Activated T-helper 2 cell treated with anti-CD3 and anti-CD28 coated beads, Interferon-gamma antibody, Interleukin-2, Interleukin-4, amounts not matched to agents 10 μg/mL and 5 μg/mL and 100 μg/mL, durations not matched to agents 14 hours and 24 hours and 36 hours (primary cell): Measurements from ENCODE around the gene PKMYT1. TPM values are rescaled to one million over a fixed set of nuclear protein-coding genes. Genes with fewer than 3 reads are reported as not detected.
"Not testable (repeated sequence)": the region's sequence is repeated elsewhere in the genome, so short reads cannot be mapped to it uniquely, and the experiment has no call there.

Source experiments
- DNase-seq: peaks from one replicate; pipeline ENCODE4 v3.0.0; 2021; ENCODE audit warnings: low spot score
- H3K27ac Mint-ChIP-seq: one replicate; pipeline ENCODE4 v1.8.0; 2021; ENCODE audit warnings: mixed read lengths
- H3K27me3 Mint-ChIP-seq: one replicate; pipeline ENCODE4 v1.8.0; 2021; ENCODE audit warnings: low read depth, mixed read lengths
- H3K36me3 Mint-ChIP-seq: one replicate; pipeline ENCODE4 v1.8.0; 2021; ENCODE audit warnings: low read depth, mixed read lengths
- H3K4me1 Mint-ChIP-seq: one replicate; pipeline ENCODE4 v1.8.0; 2021; ENCODE audit warnings: low read depth, mixed read lengths
- H3K4me3 Mint-ChIP-seq: one replicate; pipeline ENCODE4 v1.8.0; 2021; ENCODE audit warnings: low read depth, mild to moderate bottlenecking, moderate library complexity, mixed read lengths
- H3K9me3 Mint-ChIP-seq: one replicate; pipeline ENCODE4 v1.8.0; 2021; ENCODE audit warnings: mixed read lengths
- intact Hi-C: fragments of 100-400 bp; cut with micrococcal nuclease; formaldehyde crosslinking; loops from one replicate; pipeline ENCODE4 v1.15.1; 2023
- total RNA-seq: library from RNA; stranded (reverse); gene quantifications from 2 replicates; pipeline ENCODE4 v1.2.3, GENCODE V29; 2022

The PKMYT1 gene
- total RNA-seq, 1 donor from 2014 or later = 106 TPM

- Mint-ChIP-seq H3K9me3 (no peaks in the 10 kb centered on the region), H3K36me3 (no peaks in the 10 kb centered on the region), H3K27me3 (peaks cover 6% of the 10 kb centered on the region), H3K4me1 (no peaks in the 10 kb centered on the region), H3K27ac (no peak overlapping the region), H3K4me3 (no peak overlapping the region)
- DNase-seq = no peak
- intact Hi-C loops = no loop called here
Observed at GRCh38 chr16:2953706-2954627, 26.3 kb downstream of the PKMYT1 start.

- no peaks in the 10 kb centered on the region for H3K9me3 Mint-ChIP-seq
- no peak for DNase-seq
- H3K4me1 Mint-ChIP-seq = no peaks in the 10 kb centered on the region
- H3K36me3 Mint-ChIP-seq = no peaks in the 10 kb centered on the region
- no peak overlapping the region for H3K27ac Mint-ChIP-seq
- no peak overlapping the region for H3K4me3 Mint-ChIP-seq
- peaks cover 5% of the 10 kb centered on the region for H3K27me3 Mint-ChIP-seq
- intact Hi-C loops = no loop called here
Observed at GRCh38 chr16:2952679-2953078, 27.6 kb downstream of the PKMYT1 start.

GRCh38 chr16:2950773-2951172 lies 29.5 kb downstream of the PKMYT1 start:
- Mint-ChIP-seq H3K4me3 (no peak overlapping the region), H3K27ac (no peak overlapping the region), H3K27me3 (peaks cover 2% of the 10 kb centered on the region), H3K4me1 (no peaks in the 10 kb centered on the region), H3K9me3 (no peaks in the 10 kb centered on the region), H3K36me3 (no peaks in the 10 kb centered on the region)
- DNase-seq = no peak
- intact Hi-C loops = no loop called here

- no peaks in the 10 kb centered on the region for H3K4me1 Mint-ChIP-seq
- no peaks in the 10 kb centered on the region for H3K36me3 Mint-ChIP-seq
- H3K27ac Mint-ChIP-seq = no peak overlapping the region
- H3K9me3 Mint-ChIP-seq = no peaks in the 10 kb centered on the region
- H3K4me3 Mint-ChIP-seq = no peak overlapping the region
- H3K27me3 Mint-ChIP-seq = peaks cover 2% of the 10 kb centered on the region
- no peak for DNase-seq
- intact Hi-C loops = no loop called here
Observed at GRCh38 chr16:2950353-2950724, 29.9 kb downstream of the PKMYT1 start.

GRCh38 chr16:2949705-2950352 lies 30.4 kb downstream of the PKMYT1 start:
- intact Hi-C loops = no loop called here
- no peaks in the 10 kb centered on the region for H3K9me3 Mint-ChIP-seq

GRCh38 chr16:2948807-2949704 lies 31.2 kb downstream of the PKMYT1 start:
- Mint-ChIP-seq H3K27me3 (no peaks in the 10 kb centered on the region), H3K4me3 (no peak overlapping the region), H3K27ac (no peak overlapping the region), H3K36me3 (no peaks in the 10 kb centered on the region), H3K9me3 (no peaks in the 10 kb centered on the region), H3K4me1 (no peaks in the 10 kb centered on the region)
- intact Hi-C loops = no loop called here
- no peak for DNase-seq

More at GRCh38 chr16:2949705-2950352, 30.4 kb downstream of the PKMYT1 start:
- Mint-ChIP-seq H3K4me3 (no peak overlapping the region), H3K36me3 (no peaks in the 10 kb centered on the region), H3K27ac (no peak overlapping the region), H3K4me1 (no peaks in the 10 kb centered on the region), H3K27me3 (peaks cover 2% of the 10 kb centered on the region)
- no peak for DNase-seq

GRCh38 chr16:2946649-2947048 lies 33.6 kb downstream of the PKMYT1 start:
- Mint-ChIP-seq H3K9me3 (no peaks in the 10 kb centered on the region), H3K4me1 (no peaks in the 10 kb centered on the region), H3K4me3 (no peak overlapping the region), H3K27ac (no peak overlapping the region), H3K36me3 (peaks cover 6% of the 10 kb centered on the region), H3K27me3 (no peaks in the 10 kb centered on the region)
- DNase-seq = no peak
- intact Hi-C loops = no loop called here

- H3K4me1 Mint-ChIP-seq, intact Hi-C loops, DNase-seq, H3K4me3 Mint-ChIP-seq, H3K27ac Mint-ChIP-seq, H3K9me3 Mint-ChIP-seq, H3K27me3 Mint-ChIP-seq: not testable (repeated sequence)
- peaks cover 16% of the 10 kb centered on the region for H3K36me3 Mint-ChIP-seq
Observed at GRCh38 chr16:2943716-2944115, 36.5 kb downstream of the PKMYT1 start.

- H3K4me1 Mint-ChIP-seq = no peaks in the 10 kb centered on the region
Observed at GRCh38 chr16:2942045-2942444, 38.2 kb downstream of the PKMYT1 start.

GRCh38 chr16:2939968-2940367 lies 40.3 kb downstream of the PKMYT1 start:
- Mint-ChIP-seq H3K27me3 (no peaks in the 10 kb centered on the region), H3K27ac (no peak overlapping the region), H3K9me3 (no peaks in the 10 kb centered on the region), H3K4me1 (peaks cover 4% of the 10 kb centered on the region), H3K36me3 (peaks cover 24% of the 10 kb centered on the region), H3K4me3 (no peak overlapping the region)
- intact Hi-C loops = no loop called here
- no peak for DNase-seq

More at GRCh38 chr16:2942045-2942444, 38.2 kb downstream of the PKMYT1 start:
- DNase-seq = no peak
- H3K27ac Mint-ChIP-seq = no peak overlapping the region
- H3K27me3 Mint-ChIP-seq = no peaks in the 10 kb centered on the region
- no peak overlapping the region for H3K4me3 Mint-ChIP-seq
- peaks cover 18% of the 10 kb centered on the region for H3K36me3 Mint-ChIP-seq
- H3K9me3 Mint-ChIP-seq = no peaks in the 10 kb centered on the region
- intact Hi-C loops = no loop called here

GRCh38 chr16:2938206-2938605 lies 42.0 kb downstream of the PKMYT1 start:
- intact Hi-C loops = no loop called here
- Mint-ChIP-seq H3K36me3 (peaks cover 30% of the 10 kb centered on the region), H3K27ac (no peak overlapping the region), H3K4me3 (no peak overlapping the region), H3K4me1 (peaks cover 9% of the 10 kb centered on the region), H3K9me3 (no peaks in the 10 kb centered on the region), H3K27me3 (no peaks in the 10 kb centered on the region)
- no peak for DNase-seq

GRCh38 chr16:2937170-2937569 lies 43.1 kb downstream of the PKMYT1 start:
- Mint-ChIP-seq H3K27ac (no peak overlapping the region), H3K4me3 (no peak overlapping the region), H3K4me1 (peaks cover 9% of the 10 kb centered on the region), H3K36me3 (peaks cover 30% of the 10 kb centered on the region), H3K9me3 (no peaks in the 10 kb centered on the region), H3K27me3 (no peaks in the 10 kb centered on the region)
- no peak for DNase-seq
- intact Hi-C loops = no loop called here
